Fibroblast of the aortic adventitia (primary cell): ENCODE data around the gene SHKBP1. TPM values are rescaled to one million over a fixed set of nuclear protein-coding genes. Genes with fewer than 3 reads are reported as not detected.

Experiments
- DNase-seq: peaks from one replicate; pipeline ENCODE4 v3.0.0-alpha.2; 2010; ENCODE audit warnings: low read depth
- H3K4me3 ChIP-seq: 2 replicates; pipeline ENCODE4 v1.5.1; 2011; ENCODE audit warnings: low read depth, mild to moderate bottlenecking, control low read depth, low read length, moderate library complexity
- total RNA-seq: library from RNA; depleted of rRNA; stranded (reverse); fragments of >200 nt; gene quantifications from 2 replicates; pipeline ENCODE4 v1.2.3, GENCODE V29; 2012; ENCODE audit warnings: low replicate concordance
- TF ChIP-seq, protein P1 (sequence below): IDR thresholded peaks from 2 replicates; pipeline ENCODE4 v1.5.1; 2011; ENCODE audit warnings: mild to moderate bottlenecking, low read length, control low read depth, inconsistent platforms; ENCODE audit not compliant: insufficient read depth

The SHKBP1 gene
- total RNA-seq, 1 donor = 24.9 TPM

DNA sequence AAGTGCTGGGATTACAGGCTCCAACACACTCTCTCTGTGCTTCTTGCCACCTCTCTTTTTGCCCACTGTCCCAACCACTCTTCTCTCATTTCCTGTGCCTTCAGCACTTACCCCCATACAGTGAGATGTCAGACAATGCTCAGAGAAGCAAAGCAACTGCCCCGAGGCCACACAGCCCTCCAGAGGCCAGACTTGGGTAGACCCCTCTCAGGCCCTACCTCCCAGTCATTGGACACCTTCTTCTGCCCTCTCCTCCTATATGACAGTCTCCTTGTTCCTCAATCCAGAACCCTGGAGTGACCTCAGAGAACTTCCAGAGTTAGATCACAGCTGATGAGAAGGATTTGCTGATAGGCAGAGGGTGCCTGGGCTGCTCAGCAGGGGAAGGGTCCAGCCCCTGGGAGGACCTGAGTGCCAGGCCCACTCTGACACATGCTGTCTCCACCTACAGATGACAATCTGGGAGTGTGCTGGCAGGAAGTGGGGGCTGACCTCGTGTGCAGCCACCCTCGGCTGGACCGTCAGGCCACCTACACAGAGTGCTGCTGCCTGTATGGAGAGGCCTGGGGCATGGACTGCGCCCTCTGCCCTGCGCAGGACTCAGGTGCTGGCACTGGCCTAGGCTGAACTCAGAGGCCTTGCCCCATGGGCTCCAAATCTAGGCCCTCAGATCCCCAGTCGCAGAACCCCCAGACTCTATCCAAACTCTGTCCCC lies 48.9 kb downstream of the SHKBP1 start:
- TF ChIP-seq, protein P1, sequence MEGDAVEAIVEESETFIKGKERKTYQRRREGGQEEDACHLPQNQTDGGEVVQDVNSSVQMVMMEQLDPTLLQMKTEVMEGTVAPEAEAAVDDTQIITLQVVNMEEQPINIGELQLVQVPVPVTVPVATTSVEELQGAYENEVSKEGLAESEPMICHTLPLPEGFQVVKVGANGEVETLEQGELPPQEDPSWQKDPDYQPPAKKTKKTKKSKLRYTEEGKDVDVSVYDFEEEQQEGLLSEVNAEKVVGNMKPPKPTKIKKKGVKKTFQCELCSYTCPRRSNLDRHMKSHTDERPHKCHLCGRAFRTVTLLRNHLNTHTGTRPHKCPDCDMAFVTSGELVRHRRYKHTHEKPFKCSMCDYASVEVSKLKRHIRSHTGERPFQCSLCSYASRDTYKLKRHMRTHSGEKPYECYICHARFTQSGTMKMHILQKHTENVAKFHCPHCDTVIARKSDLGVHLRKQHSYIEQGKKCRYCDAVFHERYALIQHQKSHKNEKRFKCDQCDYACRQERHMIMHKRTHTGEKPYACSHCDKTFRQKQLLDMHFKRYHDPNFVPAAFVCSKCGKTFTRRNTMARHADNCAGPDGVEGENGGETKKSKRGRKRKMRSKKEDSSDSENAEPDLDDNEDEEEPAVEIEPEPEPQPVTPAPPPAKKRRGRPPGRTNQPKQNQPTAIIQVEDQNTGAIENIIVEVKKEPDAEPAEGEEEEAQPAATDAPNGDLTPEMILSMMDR = no peak
- no peak for DNase-seq

DNA sequence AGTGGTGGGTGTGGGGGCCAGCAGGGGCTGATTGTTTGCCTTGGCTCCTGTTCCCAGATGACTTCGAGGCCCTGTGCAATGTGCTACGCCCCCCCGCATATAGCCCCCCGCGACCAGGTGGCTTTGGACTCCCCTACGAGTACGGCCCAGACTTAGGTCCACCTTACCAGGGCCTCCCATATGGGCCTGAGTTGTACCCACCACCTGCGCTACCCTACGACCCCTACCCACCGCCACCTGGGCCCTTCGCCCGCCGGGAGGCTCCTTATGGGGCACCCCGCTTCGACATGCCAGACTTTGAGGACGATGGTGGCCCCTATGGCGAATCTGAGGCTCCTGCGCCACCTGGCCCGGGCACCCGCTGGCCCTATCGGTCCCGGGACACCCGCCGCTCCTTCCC lies 50.2 kb downstream of the SHKBP1 start:
- no peak for DNase-seq
- H3K4me3 ChIP-seq = no peak overlapping the region
- TF ChIP-seq, protein P1 = no peak

More for the DNA sequence above, 48.9 kb downstream of the SHKBP1 start:
- no peak overlapping the region for H3K4me3 ChIP-seq

DNA sequence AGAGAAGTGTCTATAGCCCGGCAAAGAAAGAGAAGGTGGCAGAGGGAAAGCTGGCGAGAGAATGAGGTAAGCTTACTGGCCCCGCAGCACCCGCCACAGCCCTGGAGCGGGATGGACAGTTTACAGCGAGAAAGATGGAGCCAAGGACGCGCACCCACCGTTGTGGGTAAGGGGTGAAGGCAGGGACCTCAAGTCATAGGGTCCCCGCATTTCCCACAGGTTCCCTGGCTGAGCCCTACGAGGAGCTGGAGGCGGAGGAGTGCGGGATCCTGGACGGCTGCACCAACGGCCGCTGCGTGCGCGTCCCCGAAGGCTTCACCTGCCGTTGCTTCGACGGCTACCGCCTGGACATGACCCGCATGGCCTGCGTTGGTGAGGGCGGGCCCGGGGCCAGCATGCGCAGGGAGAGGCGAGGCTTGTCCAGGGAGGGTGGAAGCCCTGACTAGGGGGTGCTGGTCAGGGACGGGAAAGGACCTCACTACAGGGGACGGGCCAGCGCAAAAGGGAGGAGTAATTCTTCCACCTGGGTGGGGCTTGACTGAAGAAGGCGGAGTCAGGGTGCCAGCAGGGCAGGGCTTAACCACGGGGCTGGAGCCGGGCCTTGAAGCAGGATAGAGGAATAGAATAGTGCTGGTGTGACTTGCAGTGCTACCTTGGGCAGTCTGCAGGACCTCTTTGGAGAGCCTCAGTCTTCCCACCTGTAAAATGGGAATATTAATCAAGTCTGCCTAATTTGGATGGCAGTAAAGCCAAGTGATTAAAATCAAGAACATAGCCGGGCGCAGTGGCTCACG lies 51.0 kb downstream of the SHKBP1 start:
- TF ChIP-seq, protein P1 = no peak
- H3K4me3 ChIP-seq = no peak overlapping the region
- DNase-seq = no peak

DNA sequence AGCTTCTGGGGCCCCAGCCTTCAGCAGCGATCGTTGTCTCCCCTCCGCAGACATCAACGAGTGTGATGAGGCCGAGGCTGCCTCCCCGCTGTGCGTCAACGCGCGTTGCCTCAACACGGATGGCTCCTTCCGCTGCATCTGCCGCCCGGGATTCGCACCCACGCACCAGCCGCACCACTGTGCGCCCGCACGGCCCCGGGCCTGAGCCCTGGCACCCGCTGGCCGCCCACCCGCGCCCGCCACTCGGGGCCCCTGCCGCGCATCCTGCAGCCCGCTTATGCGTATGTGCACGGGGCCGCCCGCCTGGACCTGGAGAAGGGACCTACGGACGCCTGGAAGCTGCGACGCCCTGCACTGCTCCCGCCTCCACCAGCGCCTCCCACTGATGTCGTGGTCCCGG lies 52.7 kb downstream of the SHKBP1 start:
- no peak overlapping the region for H3K4me3 ChIP-seq
- TF ChIP-seq, protein P1 = no peak
- no peak for DNase-seq

DNA sequence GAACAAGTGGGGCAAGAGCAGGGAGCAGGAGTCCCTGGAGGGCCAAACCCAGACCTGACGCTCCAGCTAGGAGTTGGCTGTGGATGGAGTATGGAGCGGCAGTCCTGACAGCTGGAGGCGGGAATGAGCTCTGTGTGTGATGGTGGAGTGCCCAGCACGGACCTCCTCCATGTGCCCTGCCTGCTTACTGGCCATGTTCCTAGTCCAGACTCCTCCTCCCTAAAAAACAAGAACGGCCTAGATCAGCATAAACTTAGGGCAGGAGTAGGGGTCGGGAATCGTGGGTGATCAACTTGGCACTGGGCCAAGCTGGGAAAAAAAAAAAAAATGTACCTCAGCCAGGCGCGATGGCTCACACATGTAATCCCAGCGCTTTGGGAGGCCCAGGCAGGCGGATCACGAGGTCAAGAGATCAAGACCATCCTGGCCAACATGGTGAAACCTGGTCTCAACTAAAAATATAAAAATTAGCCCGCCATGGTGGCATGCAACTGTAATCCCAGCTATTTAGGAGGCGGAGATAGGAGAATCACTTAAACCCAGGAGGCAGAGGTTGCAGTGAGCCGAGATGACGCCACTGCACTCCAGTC lies 54.0 kb downstream of the SHKBP1 start:
- DNase-seq = no peak
- no peak overlapping the region for H3K4me3 ChIP-seq
- TF ChIP-seq, protein P1 = no peak

DNA sequence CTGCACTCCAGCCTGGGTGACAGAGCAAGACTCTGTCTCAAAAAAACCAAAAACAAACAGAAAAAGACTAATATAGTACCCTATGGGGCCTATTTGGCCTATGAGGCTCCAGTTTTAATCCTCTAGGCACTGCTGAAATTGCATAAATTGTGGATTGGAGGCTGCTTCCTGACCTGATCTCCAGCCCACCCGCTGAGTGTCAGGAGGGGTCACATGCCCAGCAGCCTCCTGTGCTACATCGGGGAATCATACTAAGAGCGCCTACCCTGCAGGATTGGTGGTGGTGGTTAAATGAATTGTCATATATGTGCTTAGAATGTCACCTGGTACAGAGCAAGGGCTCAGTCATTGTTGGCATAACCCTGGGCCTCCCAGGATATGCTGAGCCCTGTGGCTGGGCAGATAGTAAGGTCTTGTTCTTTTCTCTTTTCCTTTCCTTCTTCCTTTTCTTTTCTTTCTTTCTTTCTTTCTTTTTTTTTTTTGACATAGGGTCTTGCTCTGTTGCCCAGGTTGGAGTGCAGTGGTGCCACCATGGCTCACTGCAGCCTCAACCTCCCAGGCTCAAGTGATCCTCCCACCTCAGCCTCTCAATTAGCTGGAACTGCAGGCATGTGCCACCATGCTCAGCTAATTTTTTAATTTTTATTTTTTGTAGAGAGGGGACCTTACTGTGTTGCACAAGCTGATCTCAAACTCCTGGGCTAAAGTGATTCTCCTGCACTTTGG lies 55.8 kb downstream of the SHKBP1 start:
- TF ChIP-seq, protein P1 = no peak
- no peak for DNase-seq

More for the DNA sequence above, 55.8 kb downstream of the SHKBP1 start:
- H3K4me3 ChIP-seq = no peak overlapping the region
